HepG2 (cell line): ENCODE data around the gene RICTOR. TPM values are rescaled to one million over a fixed set of nuclear protein-coding genes. Genes with fewer than 3 reads are reported as not detected.

Source experiments
- ATAC-seq: fragments of 200-7000 bp; cut with Tn5 transposase; 3 replicates; pipeline ENCODE4 v1.9.1; 2020; ENCODE audit warnings: mild to moderate bottlenecking, moderate library complexity
- BruUV-seq: library from RNA; stranded (reverse); fragments of 400-500 nt; replicated peaks from 2 replicates; lab custom pipeline; 2021; lab: Mats Ljungman, UMichigan
- CTCF ChIA-PET: fragments of 300-600 bp; formaldehyde crosslinking; extraction: SDS; loops from one replicate; lab custom pipeline; 2021; ENCODE audit warnings: low total read pairs, inconsistent platforms, low intra/inter-chr PET ratio; lab: Yijun Ruan, JAX
- POLR2A ChIA-PET: fragments of 350-600 bp; sonication (Branson Sonifier 250); formaldehyde crosslinking; loops from one replicate; lab custom pipeline; 2020; ENCODE audit warnings: antibody characterized with exemption, inconsistent platforms; lab: Yijun Ruan, JAX
- DNase-seq: peaks from one replicate; pipeline ENCODE4 v3.0.0-alpha.2; 2015; ENCODE audit warnings: low spot score
- FAIRE-seq: peaks from 3 replicates; lab custom pipeline; 2011; peaks lifted over from hg19 to GRCh38; lab: Jason Lieb, UNC
- H2AFZ ChIP-seq: one replicate; pipeline ENCODE4 v1.6.1; 2011; ENCODE audit warnings: low read length, inconsistent platforms
- H3K27ac ChIP-seq: fragments of 300-600 bp; 3 replicates; pipeline ENCODE4 v1.8.0; 2011; ENCODE audit warnings: mixed run types, mild to moderate bottlenecking, mixed read lengths, low read length, inconsistent platforms; ENCODE audit not compliant: insufficient read depth; ENCODE audit errors: extremely low read length
- H3K27me3 ChIP-seq, 2 experiments: fragments of 200-600 bp in 1 of 2; 2 replicates in 1 of 2; 3 replicates in 1 of 2; pipeline versions ENCODE4 v1.6.0 to v1.8.0; 2011; ENCODE audit warnings: low read length in 2 of 2, mild to moderate bottlenecking in 2 of 2, moderate library complexity in 2 of 2, inconsistent platforms in 1 of 2; ENCODE audit not compliant: insufficient read depth in 2 of 2, control insufficient read depth in 1 of 2
- H3K36me3 ChIP-seq, 2 experiments: fragments of 200-600 bp in 1 of 2; replicated peaks in 1 of 2; 2 replicates in 1 of 2; 3 replicates in 1 of 2; pipeline versions ENCODE4 v1.5.1 to v1.8.0; 2011; ENCODE audit warnings: low read length in 2 of 2, inconsistent platforms in 1 of 2; ENCODE audit not compliant: insufficient read depth in 2 of 2, control insufficient read depth in 1 of 2
- H3K4me1 ChIP-seq: 2 replicates; pipeline ENCODE4 v1.5.1; 2012; ENCODE audit warnings: low read length, inconsistent platforms; ENCODE audit not compliant: insufficient read depth
- H3K4me2 ChIP-seq: 2 replicates; pipeline ENCODE4 v1.6.0; 2011; ENCODE audit warnings: low read depth, low read length, inconsistent platforms
- H3K4me3 ChIP-seq, 3 experiments: fragments of 200-600 bp in 1 of 3; sonication (generic), shearing (Covaris generic) in 1 of 3; replicated peaks in 1 of 3; 2 replicates each; pipeline ENCODE4 v1.5.1; 2011 to 2016; ENCODE audit warnings: low read length in 3 of 3, inconsistent platforms in 2 of 3, low read depth in 2 of 3, mild to moderate bottlenecking in 2 of 3, control low read depth in 1 of 3, mixed read lengths in 1 of 3; ENCODE audit not compliant: insufficient read depth in 1 of 3
- H3K79me2 ChIP-seq: one replicate; pipeline ENCODE4 v1.6.1; 2011; ENCODE audit warnings: low read length, inconsistent platforms; ENCODE audit not compliant: insufficient read depth
- H3K9ac ChIP-seq: 2 replicates; pipeline ENCODE4 v1.6.0; 2011; ENCODE audit warnings: mild to moderate bottlenecking, low read depth, low read length, inconsistent platforms; ENCODE audit not compliant: insufficient read depth
- H3K9me3 ChIP-seq: 2 replicates; pipeline ENCODE4 v1.5.1; 2012; ENCODE audit warnings: mild to moderate bottlenecking, low read length
- H4K20me1 ChIP-seq: 2 replicates; pipeline ENCODE4 v1.6.0; 2011; ENCODE audit warnings: inconsistent platforms, mild to moderate bottlenecking, low read length, moderate library complexity; ENCODE audit not compliant: insufficient read depth
- BRD4 ChIP-seq: sonication (generic); formaldehyde crosslinking; IDR thresholded peaks from 2 replicates; pipeline ENCODE4 v1.4.0; 2020; ENCODE audit warnings: missing genetic modification reagents
- BRF2 ChIP-seq: sonication (generic); formaldehyde crosslinking; IDR thresholded peaks from 2 replicates; pipeline ENCODE4 v1.8.1; 2022; ENCODE audit warnings: mild to moderate bottlenecking, missing genetic modification reagents
- ETV5 ChIP-seq: IDR thresholded peaks from 2 replicates; pipeline ENCODE4 v1.6.1; 2018; ENCODE audit warnings: missing biosample characterization, missing genetic modification reagents, inconsistent platforms, borderline replicate concordance
- NR2F1 ChIP-seq, 2 experiments: fragments of 450-650 bp in 1 of 2; formaldehyde crosslinking in 1 of 2; IDR thresholded peaks; 2 replicates each; pipeline versions ENCODE4 v1.5.0 to v1.6.1; 2016 to 2020; ENCODE audit warnings: mild to moderate bottlenecking in 1 of 2, missing compliant biosample characterization in 1 of 2, missing genetic modification reagents in 1 of 2, moderate library complexity in 1 of 2
- ZFP1 ChIP-seq: IDR thresholded peaks from 2 replicates; pipeline ENCODE4 v1.6.1; 2016
- ZNF138 ChIP-seq: sonication (generic); formaldehyde crosslinking; IDR thresholded peaks from 2 replicates; pipeline ENCODE4 v1.5.0; 2020; ENCODE audit warnings: mild to moderate bottlenecking, low read depth, missing genetic modification reagents
- ZNF574 ChIP-seq: sonication (generic); formaldehyde crosslinking; IDR thresholded peaks from 2 replicates; pipeline ENCODE4 v1.4.0; 2020; ENCODE audit warnings: missing genetic modification reagents
- ZNF878 ChIP-seq: sonication (generic); formaldehyde crosslinking; IDR thresholded peaks from 2 replicates; pipeline ENCODE4 v1.8.1; 2023; ENCODE audit warnings: mild to moderate bottlenecking, missing genetic modification reagents, moderate library complexity
- WGBS: methylation state at CpG from one replicate; pipeline ENCODE4 v1.1.6; 2017; ENCODE audit warnings: low lambda C conversion rate; 5-methylcytosine and 5-hydroxymethylcytosine counted together
- in situ Hi-C: cut with HindIII; loops from 2 replicates; pipeline ENCODE4 v1.10.0; 2017; ENCODE audit warnings: low pct_unique_long_range_greater_than_20kb; ENCODE audit not compliant: extremely low pct_ligation_motif_present
- intact Hi-C: fragments of 100-400 bp; cut with micrococcal nuclease; formaldehyde crosslinking; loops from one replicate; pipeline ENCODE4 v1.10.0; 2022; ENCODE audit not compliant: unreplicated experiment
- polyA plus RNA-seq, 8 experiments: library from polyadenylated mRNA; depleted of rRNA in 3 of 8; stranded (reverse) in 7 of 8; unstranded in 1 of 8; fragments of >200 nt; fragmentation: Illumina TruSeq in 4 of 8; extraction: Trizol in 4 of 8; gene quantifications; 2 replicates each; pipeline versions ENCODE4 v1.2.1 to v1.2.3, GENCODE V29; 2011 to 2016; ENCODE audit warnings: low read depth in 4 of 8, missing spikeins in 1 of 8, mixed read lengths in 1 of 8; ENCODE audit not compliant: insufficient read depth in 1 of 8
- total RNA-seq, 5 experiments: library from RNA; depleted of rRNA; stranded (reverse); fragments of >200 nt; fragmentation: Illumina TruSeq; extraction: Trizol; gene quantifications; 2 replicates each; pipeline ENCODE4 v1.2.3, GENCODE V29; 2016; ENCODE audit warnings: low read depth in 1 of 5
- TF ChIP-seq, protein P1 (sequence below): sonication (generic); formaldehyde crosslinking; IDR thresholded peaks from one replicate; pipeline ENCODE4 v1.5.1; 2020; ENCODE audit warnings: mild to moderate bottlenecking, missing genetic modification reagents; ENCODE audit errors: not compliant biosample characterization
- TF ChIP-seq, protein P2 (sequence below): sonication (generic); formaldehyde crosslinking; IDR thresholded peaks from 2 replicates; pipeline ENCODE4 v1.5.1; 2020; ENCODE audit warnings: mild to moderate bottlenecking, missing genetic modification reagents, borderline replicate concordance

The RICTOR gene
- total and polyA plus RNA-seq, 2 of the 13 experiments (the other 11 are each of a cell fraction or from before 2014, with no cell fraction given) = 10.7 to 15.4 TPM

GRCh38 chr5:39100851-39101396 lies 26.7 kb upstream of the RICTOR start:
- intact Hi-C loops = loop anchor here (10.0 kb wide), 1 partner anchor 256 kb away; the partner anchor contains the start of gene OSMR
- Histone ChIP-seq H4K20me1 (no peaks in the 10 kb centered on the region), H3K27ac (peak overlapping the region; percentile 63), H3K4me2 (peak overlapping the region; percentile 79), H3K9ac (peak overlapping the region; percentile 18), H3K27me3 (no peaks in the 10 kb centered on the region), H3K4me3 (peak overlapping the region in 2 of 3 experiments; percentile 18 to 37; a peak in 2 of 6 replicates), H2AFZ (peak overlapping the region; percentile 61), H3K4me1 (peaks cover 49% of the 10 kb centered on the region), H3K9me3 (no peaks in the 10 kb centered on the region), H3K79me2 (no peaks in the 10 kb centered on the region), H3K36me3 (no peaks in the 10 kb centered on the region)
- FAIRE-seq (peak; percentile 59), ATAC-seq (peak; percentile 88), DNase-seq (peak; percentile 89)
- POLR2A ChIA-PET = interaction anchor here (1.2 kb wide), 1 partner anchor 20 kb away, joined by 3 read pairs; no protein-coding TSS in a partner anchor
- CTCF ChIA-PET = no interaction called here
- BruUV-seq = no TSS peak
- WGBS = 12% methylated on average over 7 of the region's 7 CpGs
- in situ Hi-C loops = no loop called here
- TF ChIP-seq BRD4 (no peak), BRF2 (CRISPR knock-in tag) (no peak), ZNF138 (CRISPR knock-in tag) (no peak), ZNF574 (CRISPR knock-in tag) (no peak), NR2F1 (CRISPR knock-in tag; IDR thresholded peaks at IDR 0.05) (no peak), ZFP1 (CRISPR knock-in tag) (no peak), ETV5 (CRISPR knock-in tag) (peak; percentile 91; the same call in 1 of the 2 replicates), ZNF878 (no peak)
- TF ChIP-seq, protein P1, sequence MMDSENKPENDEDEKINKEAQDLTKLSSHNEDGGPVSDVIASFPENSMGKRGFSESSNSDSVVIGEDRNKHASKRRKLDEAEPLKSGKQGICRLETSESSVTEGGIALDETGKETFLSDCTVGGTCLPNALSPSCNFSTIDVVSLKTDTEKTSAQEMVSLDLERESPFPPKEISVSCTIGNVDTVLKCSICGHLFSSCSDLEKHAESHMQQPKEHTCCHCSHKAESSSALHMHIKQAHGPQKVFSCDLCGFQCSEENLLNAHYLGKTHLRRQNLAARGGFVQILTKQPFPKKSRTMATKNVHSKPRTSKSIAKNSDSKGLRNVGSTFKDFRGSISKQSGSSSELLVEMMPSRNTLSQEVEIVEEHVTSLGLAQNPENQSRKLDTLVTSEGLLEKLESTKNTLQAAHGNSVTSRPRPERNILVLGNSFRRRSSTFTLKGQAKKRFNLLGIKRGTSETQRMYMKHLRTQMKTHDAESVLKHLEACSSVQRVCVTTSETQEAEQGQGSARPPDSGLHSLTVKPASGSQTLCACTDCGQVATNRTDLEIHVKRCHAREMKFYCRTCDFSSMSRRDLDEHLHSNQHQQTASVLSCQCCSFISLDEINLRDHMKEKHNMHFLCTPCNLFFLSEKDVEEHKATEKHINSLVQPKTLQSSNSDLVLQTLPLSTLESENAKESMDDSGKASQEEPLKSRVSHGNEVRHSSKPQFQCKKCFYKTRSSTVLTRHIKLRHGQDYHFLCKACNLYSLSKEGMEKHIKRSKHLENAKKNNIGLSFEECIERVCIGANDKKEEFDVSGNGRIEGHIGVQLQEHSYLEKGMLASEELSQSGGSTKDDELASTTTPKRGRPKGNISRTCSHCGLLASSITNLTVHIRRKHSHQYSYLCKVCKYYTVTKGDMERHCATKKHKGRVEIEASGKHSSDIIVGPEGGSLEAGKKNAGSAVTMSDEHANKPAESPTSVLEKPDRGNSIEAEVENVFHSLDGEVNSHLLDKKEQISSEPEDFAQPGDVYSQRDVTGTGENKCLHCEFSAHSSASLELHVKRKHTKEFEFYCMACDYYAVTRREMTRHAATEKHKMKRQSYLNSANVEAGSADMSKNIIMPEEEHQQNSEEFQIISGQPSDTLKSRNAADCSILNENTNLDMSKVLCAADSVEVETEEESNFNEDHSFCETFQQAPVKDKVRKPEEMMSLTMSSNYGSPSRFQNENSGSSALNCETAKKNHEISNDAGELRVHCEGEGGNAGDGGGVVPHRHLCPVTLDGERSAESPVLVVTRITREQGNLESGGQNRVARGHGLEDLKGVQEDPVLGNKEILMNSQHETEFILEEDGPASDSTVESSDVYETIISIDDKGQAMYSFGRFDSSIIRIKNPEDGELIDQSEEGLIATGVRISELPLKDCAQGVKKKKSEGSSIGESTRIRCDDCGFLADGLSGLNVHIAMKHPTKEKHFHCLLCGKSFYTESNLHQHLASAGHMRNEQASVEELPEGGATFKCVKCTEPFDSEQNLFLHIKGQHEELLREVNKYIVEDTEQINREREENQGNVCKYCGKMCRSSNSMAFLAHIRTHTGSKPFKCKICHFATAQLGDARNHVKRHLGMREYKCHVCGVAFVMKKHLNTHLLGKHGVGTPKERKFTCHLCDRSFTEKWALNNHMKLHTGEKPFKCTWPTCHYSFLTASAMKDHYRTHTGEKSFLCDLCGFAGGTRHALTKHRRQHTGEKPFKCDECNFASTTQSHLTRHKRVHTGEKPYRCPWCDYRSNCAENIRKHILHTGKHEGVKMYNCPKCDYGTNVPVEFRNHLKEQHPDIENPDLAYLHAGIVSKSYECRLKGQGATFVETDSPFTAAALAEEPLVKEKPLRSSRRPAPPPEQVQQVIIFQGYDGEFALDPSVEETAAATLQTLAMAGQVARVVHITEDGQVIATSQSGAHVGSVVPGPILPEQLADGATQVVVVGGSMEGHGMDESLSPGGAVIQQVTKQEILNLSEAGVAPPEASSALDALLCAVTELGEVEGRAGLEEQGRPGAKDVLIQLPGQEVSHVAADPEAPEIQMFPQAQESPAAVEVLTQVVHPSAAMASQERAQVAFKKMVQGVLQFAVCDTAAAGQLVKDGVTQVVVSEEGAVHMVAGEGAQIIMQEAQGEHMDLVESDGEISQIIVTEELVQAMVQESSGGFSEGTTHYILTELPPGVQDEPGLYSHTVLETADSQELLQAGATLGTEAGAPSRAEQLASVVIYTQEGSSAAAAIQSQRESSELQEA (CRISPR knock-in tag) = no peak
- TF ChIP-seq, protein P2, sequence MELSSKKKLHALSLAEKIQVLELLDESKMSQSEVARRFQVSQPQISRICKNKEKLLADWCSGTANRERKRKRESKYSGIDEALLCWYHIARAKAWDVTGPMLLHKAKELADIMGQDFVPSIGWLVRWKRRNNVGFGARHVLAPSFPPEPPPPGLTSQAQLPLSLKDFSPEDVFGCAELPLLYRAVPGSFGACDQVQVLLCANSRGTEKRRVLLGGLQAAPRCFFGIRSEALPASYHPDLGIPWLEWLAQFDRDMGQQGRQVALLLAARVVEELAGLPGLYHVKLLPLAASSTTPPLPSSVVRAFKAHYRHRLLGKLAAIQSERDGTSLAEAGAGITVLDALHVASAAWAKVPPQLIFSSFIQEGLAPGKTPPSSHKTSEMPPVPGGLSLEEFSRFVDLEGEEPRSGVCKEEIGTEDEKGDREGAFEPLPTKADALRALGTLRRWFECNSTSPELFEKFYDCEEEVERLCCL (CRISPR knock-in tag) = no peak
